IPS-18a (cell line): ENCODE data around the gene GTSE1.

Experiments used
- H3K27ac ChIP-seq: one replicate; pipeline ENCODE4 v1.5.1; 2013; ENCODE audit warnings: low read length
- H3K27me3 ChIP-seq: one replicate; pipeline ENCODE4 v1.6.1; 2013; ENCODE audit warnings: mild to moderate bottlenecking, low read length; ENCODE audit not compliant: control insufficient read depth, insufficient read depth
- H3K36me3 ChIP-seq: one replicate; pipeline ENCODE4 v1.6.1; 2013; ENCODE audit warnings: low read depth, low read length; ENCODE audit not compliant: control insufficient read depth
- H3K4me1 ChIP-seq: one replicate; pipeline ENCODE4 v1.6.1; 2013; ENCODE audit warnings: low read depth, low read length; ENCODE audit not compliant: control insufficient read depth
- H3K4me3 ChIP-seq: one replicate; pipeline ENCODE4 v1.5.1; 2013; ENCODE audit warnings: low read length
- H3K9ac ChIP-seq: one replicate; pipeline ENCODE4 v1.6.1; 2013; ENCODE audit warnings: mild to moderate bottlenecking, low read length, moderate library complexity
- H3K9me3 ChIP-seq: one replicate; pipeline ENCODE4 v1.6.1; 2013; ENCODE audit warnings: low read depth, low read length; ENCODE audit not compliant: control insufficient read depth

GTSE1 gene

DNA sequence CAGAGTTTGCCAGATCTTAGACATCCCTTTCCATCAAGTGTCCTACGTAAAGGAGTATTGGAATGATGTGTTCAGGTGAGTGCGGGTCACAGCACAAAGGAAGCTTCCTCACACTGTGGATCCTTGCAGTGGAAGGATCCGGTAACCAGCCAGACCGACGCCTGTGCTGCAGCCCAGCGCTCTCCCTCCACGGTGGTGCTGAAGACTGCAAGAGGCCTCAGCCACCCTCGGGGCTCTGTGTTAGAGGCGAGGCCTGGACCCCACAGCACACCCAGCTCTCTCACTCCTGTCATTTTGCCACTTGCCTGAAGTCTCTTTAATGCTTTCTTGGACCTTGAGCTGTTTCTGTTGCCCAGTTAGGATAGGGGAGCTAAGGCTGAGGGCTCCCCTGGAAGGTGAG is 41.2 kb downstream of the GTSE1 start:
- Histone ChIP-seq H3K27ac (no peak overlapping the region), H3K4me3 (no peak overlapping the region), H3K27me3 (no peaks in the 10 kb centered on the region), H3K9ac (no peak overlapping the region), H3K36me3 (peaks cover 50% of the 10 kb centered on the region), H3K9me3 (no peaks in the 10 kb centered on the region), H3K4me1 (no peaks in the 10 kb centered on the region)

DNA sequence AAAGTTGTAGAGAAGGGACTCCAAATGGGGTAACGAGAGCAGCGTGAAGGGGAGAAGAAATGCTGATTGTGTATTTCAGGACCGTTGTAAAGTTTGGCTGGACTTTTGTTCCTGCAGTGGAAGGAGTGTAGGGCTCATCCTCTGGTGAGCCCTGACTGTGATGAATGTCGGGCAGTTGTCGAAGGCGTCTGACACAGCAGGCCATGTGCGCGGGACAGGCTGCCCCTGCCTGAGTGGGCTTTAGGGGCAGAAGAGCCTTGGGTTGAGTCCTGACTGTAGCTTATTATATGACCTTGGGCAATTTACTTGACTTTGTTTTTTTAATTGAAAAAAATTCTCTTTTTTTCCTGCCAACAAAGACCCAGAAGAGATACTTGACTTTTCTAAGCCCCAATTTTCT is 42.0 kb downstream of the GTSE1 start:
- H3K4me1 ChIP-seq: no peaks in the 10 kb centered on the region
- H3K4me3 ChIP-seq: no peak overlapping the region
- peaks cover 50% of the 10 kb centered on the region for H3K36me3 ChIP-seq
- H3K9me3 ChIP-seq: no peaks in the 10 kb centered on the region
- no peaks in the 10 kb centered on the region for H3K27me3 ChIP-seq
- H3K9ac ChIP-seq: no peak overlapping the region
- H3K27ac ChIP-seq: no peak overlapping the region

DNA sequence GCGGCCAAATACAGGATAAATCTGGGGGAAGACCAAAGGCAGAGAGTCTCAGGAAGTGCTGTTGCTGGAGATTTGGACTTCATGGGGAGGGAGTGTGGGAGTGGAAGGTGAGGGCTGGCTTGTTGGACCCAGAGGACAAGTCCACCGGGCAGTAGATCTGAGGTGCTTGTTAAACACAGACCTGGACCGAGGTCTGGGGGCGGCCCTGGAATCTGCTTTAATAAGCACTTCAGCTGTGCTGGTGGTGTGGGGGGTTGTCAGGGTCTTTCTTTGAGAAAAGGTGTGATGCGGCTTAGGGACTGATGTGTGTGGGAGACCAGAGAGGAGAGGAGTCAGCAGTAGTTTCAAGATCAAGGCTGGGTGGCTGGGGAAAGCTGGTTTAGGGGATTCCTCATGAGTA is 43.3 kb downstream of the GTSE1 start:
- no peak overlapping the region for H3K27ac ChIP-seq
- no peaks in the 10 kb centered on the region for H3K4me1 ChIP-seq
- H3K36me3 ChIP-seq: peaks cover 63% of the 10 kb centered on the region

DNA sequence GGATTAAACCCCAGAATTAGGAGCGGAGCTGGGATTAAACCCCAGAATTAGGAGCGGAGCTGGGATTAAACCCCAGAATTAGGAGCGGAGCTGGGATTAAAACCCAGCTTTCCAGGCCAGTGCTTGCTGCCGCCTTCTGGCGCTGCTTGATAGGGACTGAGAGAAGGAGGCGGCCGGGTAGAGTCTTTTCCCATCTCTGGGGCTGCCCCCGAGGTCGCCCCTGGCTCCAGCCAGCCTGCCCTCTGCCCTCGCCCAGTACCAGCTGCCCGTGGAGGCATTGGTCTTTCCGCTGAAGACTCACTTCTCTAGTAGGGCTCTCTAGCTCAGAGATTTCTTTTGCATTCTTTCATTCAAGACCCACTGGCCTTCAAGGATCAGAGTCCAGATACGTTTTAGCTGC is 44.0 kb downstream of the GTSE1 start:
- peaks cover 68% of the 10 kb centered on the region for H3K36me3 ChIP-seq
- H3K27me3 ChIP-seq: no peaks in the 10 kb centered on the region

More for the DNA sequence above, 43.3 kb downstream of the GTSE1 start:
- Histone ChIP-seq H3K4me3 (no peak overlapping the region), H3K27me3 (no peaks in the 10 kb centered on the region), H3K9ac (no peak overlapping the region), H3K9me3 (no peaks in the 10 kb centered on the region)

DNA sequence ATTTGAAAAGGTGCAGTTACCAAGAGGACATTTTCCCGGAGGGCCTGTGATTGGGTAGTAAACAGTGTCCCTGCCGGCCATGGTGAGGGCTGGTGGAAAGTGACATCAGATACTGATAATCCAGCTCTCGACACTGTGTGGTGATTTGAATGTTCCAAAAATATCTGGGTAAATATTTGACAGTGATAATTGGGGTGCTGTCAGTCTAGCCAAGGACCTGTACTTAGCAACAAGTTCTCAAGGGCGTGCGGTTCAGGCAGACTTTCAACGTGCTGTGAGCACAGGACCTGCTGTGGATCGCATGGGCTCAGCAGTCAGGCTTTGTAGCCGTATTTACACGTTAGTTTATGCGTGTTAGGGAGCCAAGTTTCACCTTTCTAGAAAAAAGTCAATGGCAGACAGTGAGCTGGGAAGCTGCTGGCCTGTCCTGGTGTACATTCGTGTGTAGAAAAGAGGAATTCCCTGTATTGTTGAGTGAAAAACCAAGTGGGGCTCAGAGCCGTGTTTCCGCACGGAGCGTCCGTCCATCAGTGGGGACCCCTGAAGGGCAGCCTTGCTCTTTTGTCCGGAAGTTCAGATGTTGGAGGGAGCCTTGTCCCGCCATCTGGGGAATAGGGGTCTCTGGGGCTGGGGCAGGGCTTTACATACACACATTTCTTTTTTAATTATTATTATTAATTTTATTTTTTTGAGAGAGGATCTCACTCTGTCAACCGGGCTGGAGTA is 50.2 kb downstream of the GTSE1 start:
- Histone ChIP-seq H3K4me1 (no peaks in the 10 kb centered on the region), H3K9ac (no peak overlapping the region), H3K27ac (no peak overlapping the region), H3K36me3 (peaks cover 80% of the 10 kb centered on the region), H3K9me3 (no peaks in the 10 kb centered on the region), H3K27me3 (no peaks in the 10 kb centered on the region), H3K4me3 (no peak overlapping the region)

More for the DNA sequence above, 44.0 kb downstream of the GTSE1 start:
- Histone ChIP-seq H3K27ac (no peak overlapping the region), H3K4me1 (no peaks in the 10 kb centered on the region), H3K9me3 (no peaks in the 10 kb centered on the region), H3K9ac (no peak overlapping the region), H3K4me3 (no peak overlapping the region)

DNA sequence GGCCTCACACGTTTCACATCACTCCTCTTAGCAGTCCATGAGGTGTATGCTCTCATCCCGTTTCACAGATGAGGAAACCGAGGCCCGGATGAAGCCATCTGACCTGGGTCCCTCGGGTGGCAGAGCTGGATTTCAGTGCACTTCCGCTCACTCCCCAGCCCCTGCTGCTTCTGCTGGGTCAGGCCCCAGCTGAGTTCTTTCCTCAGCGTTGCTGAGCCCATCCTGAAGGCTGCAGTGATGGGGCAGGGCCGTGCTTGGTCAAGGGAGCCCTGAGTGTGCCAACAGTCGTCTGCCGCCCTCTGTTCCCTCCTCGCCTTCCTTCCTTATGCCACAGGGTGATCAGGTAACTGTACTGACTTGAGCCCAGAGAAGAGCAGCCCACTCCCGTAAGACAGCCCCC is 51.0 kb downstream of the GTSE1 start:
- no peaks in the 10 kb centered on the region for H3K9me3 ChIP-seq
- no peak overlapping the region for H3K4me3 ChIP-seq
- H3K27me3 ChIP-seq: no peaks in the 10 kb centered on the region
- no peak overlapping the region for H3K27ac ChIP-seq
- H3K36me3 ChIP-seq: peaks cover 81% of the 10 kb centered on the region
- no peak overlapping the region for H3K9ac ChIP-seq
- H3K4me1 ChIP-seq: no peaks in the 10 kb centered on the region

DNA sequence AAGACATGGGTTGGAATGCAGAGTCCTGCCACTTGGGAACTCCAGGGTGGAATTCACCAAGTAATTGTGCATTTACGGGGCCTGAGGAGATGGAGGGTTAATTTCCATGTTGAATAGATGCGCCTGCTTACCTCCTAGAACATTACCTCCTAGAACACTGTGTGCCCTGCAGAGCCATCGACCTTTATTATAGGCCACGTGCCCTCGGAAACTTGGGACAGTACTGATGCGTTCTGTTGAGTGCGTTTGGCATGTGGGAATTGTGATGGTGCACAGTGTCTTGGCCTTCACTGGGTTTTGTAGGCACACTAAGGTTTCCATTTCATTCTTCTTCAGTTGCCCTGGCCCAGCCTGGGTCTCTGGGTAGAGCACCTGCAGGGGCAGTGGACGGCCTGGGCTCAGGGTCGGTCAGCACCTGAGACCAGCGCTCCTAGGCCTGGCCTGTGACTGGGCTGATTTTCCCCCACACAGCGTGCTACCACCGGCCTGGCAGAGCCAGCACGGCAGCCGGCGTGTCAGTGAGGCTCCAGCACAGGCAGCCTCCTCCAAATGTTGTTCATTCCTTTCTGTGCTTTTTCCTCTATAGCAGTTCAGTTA is 51.5 kb downstream of the GTSE1 start:
- H3K4me1 ChIP-seq: no peaks in the 10 kb centered on the region
- H3K27ac ChIP-seq: no peak overlapping the region
- H3K27me3 ChIP-seq: no peaks in the 10 kb centered on the region
- no peak overlapping the region for H3K9ac ChIP-seq
- H3K4me3 ChIP-seq: no peak overlapping the region
- no peaks in the 10 kb centered on the region for H3K9me3 ChIP-seq
- H3K36me3 ChIP-seq: peaks cover 81% of the 10 kb centered on the region

DNA sequence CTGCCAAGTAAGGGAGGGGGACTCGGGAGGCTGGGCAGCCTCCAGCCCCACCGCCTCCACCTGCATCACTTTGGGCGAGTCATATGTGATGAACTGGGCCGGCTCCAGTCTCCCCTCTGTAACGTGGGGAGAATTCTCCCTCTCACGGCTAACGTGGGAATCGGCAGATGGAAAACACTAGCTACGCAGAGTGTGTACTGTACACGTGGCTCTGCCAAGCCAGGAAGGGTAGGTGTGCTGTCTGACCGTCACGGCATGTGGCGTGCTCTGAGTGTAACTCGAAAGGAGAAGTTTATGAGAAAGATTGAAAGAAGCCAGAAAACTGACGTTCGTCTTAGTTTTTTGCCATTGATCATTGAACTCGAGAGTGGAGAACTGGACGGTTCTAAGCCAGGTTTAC is 52.6 kb downstream of the GTSE1 start:
- no peak overlapping the region for H3K27ac ChIP-seq
- peaks cover 80% of the 10 kb centered on the region for H3K36me3 ChIP-seq
- H3K27me3 ChIP-seq: no peaks in the 10 kb centered on the region
- H3K4me3 ChIP-seq: no peak overlapping the region
- H3K9me3 ChIP-seq: no peaks in the 10 kb centered on the region
- H3K4me1 ChIP-seq: no peaks in the 10 kb centered on the region
- no peak overlapping the region for H3K9ac ChIP-seq

DNA sequence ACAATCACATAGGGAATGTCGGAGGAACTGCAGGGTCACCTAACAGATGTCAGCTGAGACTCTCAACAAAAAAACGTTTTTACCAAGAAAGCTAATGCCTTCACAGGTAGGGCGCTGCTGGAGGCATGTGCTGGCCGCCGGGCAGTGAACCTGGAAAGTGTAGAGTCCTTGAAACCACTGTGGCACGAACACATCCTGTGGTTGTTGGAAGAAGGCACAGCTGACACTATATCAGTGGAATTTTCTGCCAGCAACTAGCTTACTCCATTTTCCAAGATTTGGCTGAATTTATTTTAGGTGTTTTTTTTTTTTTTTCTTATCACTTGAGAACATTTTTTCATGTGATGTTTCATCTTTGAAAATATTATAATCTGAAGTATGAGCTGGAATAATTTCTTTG is 53.0 kb downstream of the GTSE1 start:
- Histone ChIP-seq H3K4me3 (no peak overlapping the region), H3K36me3 (peaks cover 76% of the 10 kb centered on the region), H3K9me3 (no peaks in the 10 kb centered on the region), H3K4me1 (no peaks in the 10 kb centered on the region), H3K9ac (no peak overlapping the region), H3K27ac (no peak overlapping the region), H3K27me3 (no peaks in the 10 kb centered on the region)

DNA sequence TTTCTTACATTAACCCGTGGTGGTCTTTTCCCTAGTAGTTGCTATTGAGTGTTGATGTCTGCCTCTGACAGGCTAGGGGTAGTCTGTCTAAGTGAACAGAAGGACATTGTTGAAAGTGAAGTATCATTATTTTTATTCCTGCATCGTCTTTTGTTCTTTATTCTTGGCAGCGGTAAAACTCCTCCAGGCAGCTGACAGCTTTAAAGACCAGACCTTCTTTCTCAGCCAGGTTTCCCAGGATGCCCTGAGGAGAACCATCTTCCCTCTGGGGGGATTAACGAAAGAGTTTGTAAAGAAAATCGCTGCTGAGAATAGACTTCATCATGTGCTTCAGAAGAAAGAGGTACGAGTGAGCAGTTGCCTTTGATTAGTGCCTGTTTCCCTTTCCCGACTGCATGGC is 53.5 kb downstream of the GTSE1 start:
- H3K36me3 ChIP-seq: peaks cover 73% of the 10 kb centered on the region

DNA sequence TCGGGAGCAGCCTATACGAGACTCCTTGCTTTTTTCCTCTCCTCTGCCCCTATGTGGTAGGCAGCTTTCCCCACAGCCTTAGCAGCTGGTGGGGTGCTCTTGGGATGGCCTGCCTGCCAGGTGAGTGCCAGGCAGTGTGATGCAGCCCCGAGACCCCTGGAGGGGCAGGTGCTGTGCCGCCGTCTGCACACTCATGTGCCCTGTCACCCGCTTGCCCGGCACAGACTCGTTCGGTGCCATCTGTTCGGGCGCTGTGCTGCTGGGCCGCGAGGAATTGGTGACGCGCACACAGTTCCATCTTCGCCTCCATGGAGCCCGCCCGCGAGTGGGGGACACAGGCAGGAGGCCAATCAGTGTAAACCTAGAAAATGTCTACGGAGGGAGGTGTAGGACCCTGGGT is 54.0 kb downstream of the GTSE1 start:
- Histone ChIP-seq H3K9me3 (no peaks in the 10 kb centered on the region), H3K27me3 (no peaks in the 10 kb centered on the region), H3K36me3 (peaks cover 70% of the 10 kb centered on the region), H3K4me3 (no peak overlapping the region), H3K27ac (no peak overlapping the region), H3K9ac (no peak overlapping the region), H3K4me1 (no peaks in the 10 kb centered on the region)

More for the DNA sequence above, 53.5 kb downstream of the GTSE1 start:
- H3K9ac ChIP-seq: no peak overlapping the region
- no peak overlapping the region for H3K4me3 ChIP-seq
- no peaks in the 10 kb centered on the region for H3K9me3 ChIP-seq
- H3K27ac ChIP-seq: no peak overlapping the region
- no peaks in the 10 kb centered on the region for H3K4me1 ChIP-seq
- H3K27me3 ChIP-seq: no peaks in the 10 kb centered on the region

DNA sequence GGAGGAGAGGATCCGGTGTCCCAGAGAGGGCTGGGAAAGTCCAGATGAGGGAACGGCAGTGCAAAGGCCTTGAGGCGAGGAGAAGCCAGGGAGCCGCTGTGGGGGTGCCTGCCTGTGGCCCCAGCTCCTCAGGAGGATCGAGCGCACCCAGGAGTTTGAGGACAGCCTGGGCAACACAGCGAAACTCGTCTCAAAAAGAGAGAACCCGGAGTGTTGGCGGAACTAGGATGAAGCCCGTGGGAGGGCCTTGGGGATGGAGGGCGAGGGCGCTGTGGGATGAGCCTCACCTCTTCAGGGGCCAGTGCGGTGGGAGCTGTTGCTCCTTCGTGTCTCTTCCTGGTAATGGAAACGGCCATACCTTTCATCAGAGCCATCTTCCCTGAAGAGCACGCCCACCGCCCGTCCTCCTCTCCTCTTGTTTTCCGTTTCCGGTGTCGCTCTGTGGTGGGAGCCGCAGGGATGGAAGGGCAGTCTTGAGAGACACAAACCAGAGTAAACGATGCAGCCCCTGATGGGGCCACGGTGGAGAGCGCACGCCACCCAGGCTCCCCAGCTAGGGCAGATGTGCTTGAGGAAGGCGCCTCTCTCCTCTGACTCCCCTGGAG is 54.6 kb downstream of the GTSE1 start:
- no peak overlapping the region for H3K4me3 ChIP-seq
- peaks cover 73% of the 10 kb centered on the region for H3K36me3 ChIP-seq
- H3K4me1 ChIP-seq: no peaks in the 10 kb centered on the region
- no peaks in the 10 kb centered on the region for H3K9me3 ChIP-seq
- no peak overlapping the region for H3K27ac ChIP-seq
- H3K9ac ChIP-seq: no peak overlapping the region
- H3K27me3 ChIP-seq: no peaks in the 10 kb centered on the region
